22Rv1 (cell line): Measurements from ENCODE around the gene UPF3A.

Experiments used
- ZFX ChIP-seq: fragments of 450-650 bp; IDR thresholded peaks from 2 replicates; pipeline ENCODE4 v1.6.1; 2017; ENCODE audit warnings: antibody characterized with exemption, borderline replicate concordance
- TF ChIP-seq, protein P1 (sequence below): fragments of 450-650 bp; IDR thresholded peaks from 2 replicates; pipeline ENCODE4 v1.5.1; 2017; ENCODE audit warnings: mild to moderate bottlenecking

- TF ChIP-seq, protein P1, sequence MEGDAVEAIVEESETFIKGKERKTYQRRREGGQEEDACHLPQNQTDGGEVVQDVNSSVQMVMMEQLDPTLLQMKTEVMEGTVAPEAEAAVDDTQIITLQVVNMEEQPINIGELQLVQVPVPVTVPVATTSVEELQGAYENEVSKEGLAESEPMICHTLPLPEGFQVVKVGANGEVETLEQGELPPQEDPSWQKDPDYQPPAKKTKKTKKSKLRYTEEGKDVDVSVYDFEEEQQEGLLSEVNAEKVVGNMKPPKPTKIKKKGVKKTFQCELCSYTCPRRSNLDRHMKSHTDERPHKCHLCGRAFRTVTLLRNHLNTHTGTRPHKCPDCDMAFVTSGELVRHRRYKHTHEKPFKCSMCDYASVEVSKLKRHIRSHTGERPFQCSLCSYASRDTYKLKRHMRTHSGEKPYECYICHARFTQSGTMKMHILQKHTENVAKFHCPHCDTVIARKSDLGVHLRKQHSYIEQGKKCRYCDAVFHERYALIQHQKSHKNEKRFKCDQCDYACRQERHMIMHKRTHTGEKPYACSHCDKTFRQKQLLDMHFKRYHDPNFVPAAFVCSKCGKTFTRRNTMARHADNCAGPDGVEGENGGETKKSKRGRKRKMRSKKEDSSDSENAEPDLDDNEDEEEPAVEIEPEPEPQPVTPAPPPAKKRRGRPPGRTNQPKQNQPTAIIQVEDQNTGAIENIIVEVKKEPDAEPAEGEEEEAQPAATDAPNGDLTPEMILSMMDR: no peak
- TF ChIP-seq ZFX: no peak
Observed at GRCh38 chr13:114328595-114328994, 47.2 kb downstream of the UPF3A start.
